ENCODE measurements around the gene MFSD6L.

The MFSD6L gene

DNA sequence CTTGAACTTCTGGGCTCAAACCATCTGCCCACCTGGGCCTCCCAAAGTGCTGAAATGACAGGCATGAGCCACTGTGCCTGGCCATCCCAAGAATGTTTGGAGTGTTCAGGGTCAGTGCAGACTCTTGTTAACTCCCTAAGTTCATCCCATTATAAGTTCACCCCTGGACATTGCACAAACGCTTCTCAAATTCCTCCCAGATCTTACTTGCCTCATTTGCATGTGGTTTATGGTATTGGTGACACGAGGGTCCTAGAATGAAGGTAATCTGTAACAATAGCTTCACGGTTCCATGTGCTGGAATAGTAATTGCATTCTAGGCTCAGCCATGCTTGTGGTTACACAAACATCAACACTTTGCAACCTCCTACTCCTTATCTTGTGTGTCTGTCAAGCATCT lies 49.5 kb downstream of the MFSD6L start:
- in situ Hi-C loops (cut with HindIII; ENCODE audit: low sequenced_read_pairs), result no loop called here

DNA sequence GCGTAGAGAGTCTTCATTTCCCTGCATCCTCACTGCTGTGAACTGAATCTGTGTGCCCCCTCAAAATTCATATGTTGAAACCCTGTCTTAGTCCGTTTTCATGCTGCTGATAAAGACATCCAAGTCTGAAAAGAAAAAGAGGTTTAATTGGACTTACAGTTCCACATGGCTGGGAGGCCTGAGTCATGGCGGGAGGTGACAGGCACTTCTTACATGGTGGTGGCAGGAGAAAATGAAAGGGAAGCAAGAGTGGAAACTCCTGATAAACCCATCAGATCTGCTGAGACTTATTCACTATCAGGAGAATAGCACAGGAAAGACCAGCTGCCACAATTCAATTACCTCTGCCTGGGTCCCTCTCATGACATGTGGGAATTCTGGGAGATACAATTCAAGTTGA lies 51.4 kb downstream of the MFSD6L start:
- in situ Hi-C loops (cut with HindIII; ENCODE audit: low sequenced_read_pairs), result no loop called here

All from DLD1 (cell line).